ENCODE measurements around the gene MST1. TPM values are rescaled to one million over a fixed set of nuclear protein-coding genes. Genes with fewer than 3 reads are reported as not detected.
"Not testable (repeated sequence)": the region's sequence is repeated elsewhere in the genome, so short reads cannot be mapped to it uniquely, and the experiment has no call there.

The MST1 gene
- total and polyA plus RNA-seq, 2 of the 8 experiments (the other 6 are each of a cell fraction or from before 2014, with no cell fraction given) = 6.2 to 9.5 TPM

GRCh38 chr3:49694409-49695070, 5.3 kb upstream of the MST1 start:
- H3K14ac ChIP-seq (ENCODE audit: insufficient read length); DNase-seq (ENCODE audit: low read depth in 1 of 2, low spot score in 2 of 2); H3K18ac ChIP-seq (ENCODE audit: extremely low read depth, low read length); H3K4me2 ChIP-seq (ENCODE audit: insufficient read depth in 1 of 2, low read depth in 2 of 2, low read length in 2 of 2); H3K23me2 ChIP-seq (ENCODE audit: low read depth, low read length); H3K79me2 ChIP-seq (ENCODE audit: control insufficient read depth in 1 of 2, insufficient read depth in 2 of 2, low read length in 2 of 2); H4K5ac ChIP-seq (ENCODE audit: insufficient read length, low read depth, low read length); H3K36me3 ChIP-seq (ENCODE audit: control insufficient read depth in 2 of 4, insufficient read depth in 4 of 4, low read length in 3 of 4); H2BK15ac ChIP-seq (ENCODE audit: low read length); H3K27ac ChIP-seq (ENCODE audit: low read depth, low read length); H4K20me1 ChIP-seq (replicated peaks in 1 of 2; ENCODE audit: control insufficient read depth in 1 of 2, insufficient read depth in 2 of 2, low read length in 2 of 2); H2BK120ac ChIP-seq (replicated peaks; ENCODE audit: low read depth, low read length); FAIRE-seq; H4K91ac ChIP-seq (replicated peaks; ENCODE audit: insufficient read length, low read length); H3K9ac ChIP-seq (replicated peaks in 1 of 4; ENCODE audit: extremely low read depth in 1 of 4, low read depth in 3 of 4, low read length in 3 of 4); H3K4me1 ChIP-seq (replicated peaks in 1 of 4; ENCODE audit: control insufficient read depth in 3 of 4, insufficient read depth in 4 of 4, low read length in 3 of 4); POLR2A ChIA-PET (ENCODE audit: partially characterized antibody); H3K79me1 ChIP-seq (ENCODE audit: low read depth, low read length); H3K4me3 ChIP-seq (ENCODE audit: extremely low read depth in 1 of 4, insufficient read depth in 2 of 4, low read depth in 3 of 4, low read length in 4 of 4); H4K8ac ChIP-seq (ENCODE audit: extremely low read depth, insufficient read depth, low read length); H3K56ac ChIP-seq (replicated peaks; ENCODE audit: insufficient read length, low read depth, low read length); H2BK5ac ChIP-seq (ENCODE audit: low read depth, low read length); H2AFZ ChIP-seq (ENCODE audit: low read length); H2AK5ac ChIP-seq (ENCODE audit: low read depth, low read length); H2BK12ac ChIP-seq (ENCODE audit: low read depth, low read length); H2BK20ac ChIP-seq (ENCODE audit: low read length); H3K9me3 ChIP-seq (ENCODE audit: insufficient read depth in 2 of 2, low read depth in 1 of 2, low read length in 1 of 2); H3K4ac ChIP-seq (replicated peaks; ENCODE audit: insufficient read length, low read depth, low read length); H3K27me3 ChIP-seq (replicated peaks in 1 of 4; ENCODE audit: control insufficient read depth in 3 of 4, extremely low read depth in 1 of 4, insufficient read depth in 3 of 4, low read length in 3 of 4); H3K23ac ChIP-seq (ENCODE audit: insufficient read length): not testable (repeated sequence)
- CTCF ChIA-PET (ENCODE audit: partially characterized antibody) = interaction anchor here (0.7 to 1.0 kb wide), 2 partner anchors 9 to 17 kb away, joined by 3 read pairs; no protein-coding TSS in a partner anchor
- WGBS, 2 experiments (ENCODE audit: extremely low coverage in 1 of 2, insufficient coverage in 1 of 2, insufficient read length in 1 of 2, insufficient replicate concordance in 2 of 2, low coverage in 1 of 2, low lambda C conversion rate in 2 of 2, missing lambda C conversion rate in 1 of 2) = 86% methylated on average over 6 of the region's 6 CpGs; no CpG with 5 or more reads in 1 of the 2 experiments

- H2AK5ac ChIP-seq (ENCODE audit: low read depth, low read length); H3K23ac ChIP-seq (ENCODE audit: insufficient read length); H3K4me2 ChIP-seq (ENCODE audit: insufficient read depth in 1 of 2, low read depth in 2 of 2, low read length in 2 of 2); H3K56ac ChIP-seq (replicated peaks; ENCODE audit: insufficient read length, low read depth, low read length); H4K8ac ChIP-seq (ENCODE audit: extremely low read depth, insufficient read depth, low read length); H2BK15ac ChIP-seq (ENCODE audit: low read length); H2BK12ac ChIP-seq (ENCODE audit: low read depth, low read length); DNase-seq (ENCODE audit: low read depth in 1 of 2, low spot score in 2 of 2); H3K36me3 ChIP-seq (ENCODE audit: control insufficient read depth in 2 of 4, insufficient read depth in 4 of 4, low read length in 3 of 4); H4K20me1 ChIP-seq (replicated peaks in 1 of 2; ENCODE audit: control insufficient read depth in 1 of 2, insufficient read depth in 2 of 2, low read length in 2 of 2); H3K14ac ChIP-seq (ENCODE audit: insufficient read length); H3K79me1 ChIP-seq (ENCODE audit: low read depth, low read length); H3K27ac ChIP-seq (ENCODE audit: low read depth, low read length); H4K91ac ChIP-seq (replicated peaks; ENCODE audit: insufficient read length, low read length); H3K18ac ChIP-seq (ENCODE audit: extremely low read depth, low read length); H3K79me2 ChIP-seq (ENCODE audit: control insufficient read depth in 1 of 2, insufficient read depth in 2 of 2, low read length in 2 of 2); H3K27me3 ChIP-seq (replicated peaks in 1 of 4; ENCODE audit: control insufficient read depth in 3 of 4, extremely low read depth in 1 of 4, insufficient read depth in 3 of 4, low read length in 3 of 4); H4K5ac ChIP-seq (ENCODE audit: insufficient read length, low read depth, low read length); H3K4ac ChIP-seq (replicated peaks; ENCODE audit: insufficient read length, low read depth, low read length); H2AFZ ChIP-seq (ENCODE audit: low read length); H3K9me3 ChIP-seq (ENCODE audit: insufficient read depth in 2 of 2, low read depth in 1 of 2, low read length in 1 of 2); H2BK20ac ChIP-seq (ENCODE audit: low read length); H3K4me1 ChIP-seq (replicated peaks in 1 of 4; ENCODE audit: control insufficient read depth in 3 of 4, insufficient read depth in 4 of 4, low read length in 3 of 4); H2BK120ac ChIP-seq (replicated peaks; ENCODE audit: low read depth, low read length); H3K9ac ChIP-seq (replicated peaks in 1 of 4; ENCODE audit: extremely low read depth in 1 of 4, low read depth in 3 of 4, low read length in 3 of 4); H2BK5ac ChIP-seq (ENCODE audit: low read depth, low read length); FAIRE-seq; H3K4me3 ChIP-seq (ENCODE audit: extremely low read depth in 1 of 4, insufficient read depth in 2 of 4, low read depth in 3 of 4, low read length in 4 of 4): not testable (repeated sequence)
- ChIA-PET POLR2A (ENCODE audit: partially characterized antibody) (interaction anchor here (0.8 kb wide), 1 partner anchor 140 kb away, joined by 3 read pairs; no protein-coding TSS in a partner anchor), CTCF (ENCODE audit: partially characterized antibody) (interaction anchor here (1.0 kb wide), 1 partner anchor 9 kb away, joined by 3 read pairs; no protein-coding TSS in a partner anchor)
- 90% methylated on average over 3 of the region's 3 CpGs; no CpG with 5 or more reads in 1 of the 2 experiments for WGBS, 2 experiments (ENCODE audit: extremely low coverage in 1 of 2, insufficient coverage in 1 of 2, insufficient read length in 1 of 2, insufficient replicate concordance in 2 of 2, low coverage in 1 of 2, low lambda C conversion rate in 2 of 2, missing lambda C conversion rate in 1 of 2)
- H3K23me2 ChIP-seq (ENCODE audit: low read depth, low read length) = peaks cover 13% of the 10 kb centered on the region
Observed at GRCh38 chr3:49691481-49691880, 2.2 kb upstream of the MST1 start.
